T-helper 1 cell treated with Interleukin-12 subunit alpha and Interleukin-12 subunit beta and Interleukin-4 antibody, amounts not matched to agents 30 μg/mL and 1 μg/mL, for 36 hours (primary cell): Measurements from ENCODE around the gene ZNF700.
"Not testable (repeated sequence)": the region's sequence is repeated elsewhere in the genome, so short reads cannot be mapped to it uniquely, and the experiment has no call there.

Experiments used
- H3K27ac Mint-ChIP-seq: one replicate; pipeline ENCODE4 v1.8.0; 2021; ENCODE audit warnings: mild to moderate bottlenecking, mixed read lengths
- H3K27me3 Mint-ChIP-seq: one replicate; pipeline ENCODE4 v1.8.0; 2021; ENCODE audit warnings: low read depth, mixed read lengths
- H3K36me3 Mint-ChIP-seq: one replicate; pipeline ENCODE4 v1.8.0; 2021; ENCODE audit warnings: low read depth, mixed read lengths
- H3K4me1 Mint-ChIP-seq: one replicate; pipeline ENCODE4 v1.8.0; 2021; ENCODE audit warnings: low read depth, mixed read lengths
- H3K4me3 Mint-ChIP-seq: one replicate; pipeline ENCODE4 v1.8.0; 2021; ENCODE audit warnings: mild to moderate bottlenecking, moderate library complexity, mixed read lengths
- H3K9me3 Mint-ChIP-seq: one replicate; pipeline ENCODE4 v1.8.0; 2021; ENCODE audit warnings: mixed read lengths

Gene ZNF700

DNA sequence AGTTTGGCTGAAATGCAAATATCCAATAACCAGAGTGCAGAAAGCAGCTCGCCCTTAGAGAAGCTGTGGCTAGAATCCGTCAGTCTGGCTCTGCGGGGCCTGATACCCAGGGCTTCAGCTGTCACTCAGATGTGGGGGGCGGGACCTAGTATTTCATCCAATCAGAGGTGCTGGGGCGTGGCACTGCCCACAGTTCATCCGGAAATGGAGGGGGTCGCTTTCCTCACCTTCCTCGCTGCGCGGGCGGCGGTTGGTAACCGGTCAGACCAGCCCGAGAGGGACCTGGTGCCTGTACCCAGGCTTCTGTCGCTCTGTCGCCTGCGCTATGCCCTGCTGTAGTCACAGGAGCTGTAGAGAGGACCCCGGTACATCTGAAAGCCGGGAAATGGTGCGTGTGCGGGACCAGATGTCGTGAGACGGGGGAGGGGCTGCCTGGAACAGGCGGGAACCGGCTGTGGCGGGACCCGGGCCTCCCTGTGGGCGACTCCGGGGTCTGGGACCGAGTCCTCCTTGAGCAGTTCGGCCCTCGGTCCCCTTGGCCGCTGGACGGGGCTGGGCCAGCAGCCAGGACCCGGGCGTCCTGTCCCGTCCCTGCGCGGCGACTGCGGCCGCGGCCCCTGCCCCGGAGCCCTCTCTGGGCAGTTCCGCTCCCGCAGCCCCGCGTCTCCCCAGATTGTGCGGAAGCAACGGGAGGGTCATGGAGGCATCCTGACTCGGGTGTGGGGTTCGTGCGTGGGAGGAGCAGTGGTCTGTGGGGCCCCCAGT is at the start of gene ZNF700:
ZNF700 (plus strand) TSS at position 222 of the 765 bp plus-strand sequence; CDS start at position 326, 104 bp downstream.
- H3K27me3 Mint-ChIP-seq = no peaks in the 10 kb centered on the region
- H3K27ac Mint-ChIP-seq = peak within 1 kb of the TSS; percentile 95
- H3K4me1 Mint-ChIP-seq = peaks cover 31% of the 10 kb centered on the region
- H3K4me3 Mint-ChIP-seq = peak within 1 kb of the TSS; percentile 91
- peaks cover 19% of the 10 kb centered on the region for H3K9me3 Mint-ChIP-seq
- peaks cover 35% of the 10 kb centered on the region for H3K36me3 Mint-ChIP-seq

DNA sequence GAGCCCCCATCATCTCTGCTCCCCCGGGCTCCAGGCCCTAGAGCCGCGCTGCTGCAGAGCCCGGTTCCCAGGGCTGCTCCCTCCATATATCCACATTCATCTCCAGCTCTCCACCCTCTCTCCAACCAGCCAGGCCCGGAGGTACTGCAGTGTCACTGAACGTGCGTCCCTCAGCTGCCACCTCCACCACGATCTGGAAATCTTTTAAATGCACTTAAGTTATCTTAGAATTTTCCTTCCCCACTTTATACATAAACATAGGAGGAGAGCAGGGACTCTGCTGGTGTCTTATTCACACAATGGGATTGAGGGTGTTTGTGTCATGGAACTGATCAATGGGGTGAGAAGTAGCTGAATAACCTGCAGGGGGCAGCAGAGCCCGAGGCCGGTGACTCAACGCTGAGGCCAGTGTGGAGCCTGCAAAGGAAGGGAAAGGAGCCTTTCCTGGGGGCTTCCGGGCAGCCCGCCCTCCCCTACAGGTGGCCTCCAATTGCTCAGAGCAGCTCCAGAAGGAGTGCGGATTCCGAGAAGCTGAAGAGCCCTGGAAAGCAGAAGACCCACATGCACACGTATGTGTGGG is 45.1 kb upstream of the ZNF700 start:
- H3K27ac Mint-ChIP-seq, H3K27me3 Mint-ChIP-seq, H3K4me1 Mint-ChIP-seq, H3K36me3 Mint-ChIP-seq, H3K4me3 Mint-ChIP-seq: not testable (repeated sequence)
- H3K9me3 Mint-ChIP-seq = peaks cover 11% of the 10 kb centered on the region

DNA sequence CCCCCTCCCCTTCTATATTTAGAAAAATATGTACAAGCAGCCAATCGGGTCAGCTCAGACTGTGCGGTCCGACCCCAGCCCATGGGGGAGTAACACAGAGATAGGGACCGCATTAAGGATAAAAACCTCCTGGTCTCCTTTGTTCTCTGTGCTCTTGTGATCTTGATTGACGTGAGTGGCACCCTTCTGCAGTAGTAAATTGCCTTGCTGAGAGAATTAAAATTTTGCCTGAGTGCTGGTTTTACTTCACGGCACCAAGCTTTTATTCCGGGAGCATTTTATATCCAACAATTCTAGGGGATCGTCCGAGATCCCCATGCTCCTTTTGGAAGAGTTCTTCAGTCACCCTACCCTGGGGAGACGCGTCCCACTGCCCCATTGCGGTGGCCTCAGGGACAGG is 44.3 kb upstream of the ZNF700 start:
- Mint-ChIP-seq H3K9me3 (peaks cover 7% of the 10 kb centered on the region), H3K27ac (no peak overlapping the region), H3K36me3 (no peaks in the 10 kb centered on the region), H3K27me3 (no peaks in the 10 kb centered on the region), H3K4me3 (no peak overlapping the region), H3K4me1 (no peaks in the 10 kb centered on the region)

DNA sequence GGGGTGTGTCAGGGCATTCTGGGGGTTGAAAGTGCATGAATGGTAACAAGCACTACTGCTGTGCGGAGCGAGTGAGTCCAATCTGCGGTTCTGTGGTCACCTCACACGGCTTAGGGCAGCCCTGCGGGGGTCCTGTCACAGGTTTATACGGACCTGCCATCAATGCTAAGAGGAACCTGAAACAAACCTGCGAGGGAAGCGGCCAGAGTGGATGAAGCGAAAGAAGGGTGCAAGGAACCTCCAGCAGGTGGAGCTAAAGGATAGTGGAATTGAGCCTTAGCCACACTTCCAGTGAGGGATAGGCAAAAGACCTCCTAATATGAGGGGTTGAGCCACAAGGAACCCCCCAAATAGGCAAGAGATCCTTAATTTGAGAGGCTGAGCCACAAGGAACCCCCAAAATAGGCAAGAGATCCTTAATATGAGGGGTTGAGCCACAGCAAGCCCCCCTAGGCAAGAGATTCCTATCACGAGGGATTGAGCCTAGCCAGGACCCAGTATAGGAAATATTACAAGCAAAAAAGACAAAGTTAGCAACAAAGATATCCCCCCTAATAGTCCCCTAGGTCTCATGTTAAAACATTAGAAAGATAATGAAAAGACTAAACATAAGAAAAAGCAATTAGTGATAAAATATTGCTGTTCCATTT is 43.6 kb upstream of the ZNF700 start:
- peaks cover 5% of the 10 kb centered on the region for H3K9me3 Mint-ChIP-seq
- no peak overlapping the region for H3K4me3 Mint-ChIP-seq

GRCh38 chr19:11882606-11883005 is 42.3 kb upstream of the ZNF700 start:
- H3K27ac Mint-ChIP-seq = no peak overlapping the region
- no peak overlapping the region for H3K4me3 Mint-ChIP-seq
- no peaks in the 10 kb centered on the region for H3K4me1 Mint-ChIP-seq
- no peaks in the 10 kb centered on the region for H3K36me3 Mint-ChIP-seq
- peaks cover 5% of the 10 kb centered on the region for H3K9me3 Mint-ChIP-seq
- H3K27me3 Mint-ChIP-seq = no peaks in the 10 kb centered on the region

More for the DNA sequence above, 43.6 kb upstream of the ZNF700 start:
- no peaks in the 10 kb centered on the region for H3K4me1 Mint-ChIP-seq
- no peak overlapping the region for H3K27ac Mint-ChIP-seq
- no peaks in the 10 kb centered on the region for H3K36me3 Mint-ChIP-seq
- H3K27me3 Mint-ChIP-seq = no peaks in the 10 kb centered on the region

GRCh38 chr19:11887234-11887610 is 37.7 kb upstream of the ZNF700 start:
- Mint-ChIP-seq H3K4me3 (peak overlapping the region; percentile 84), H3K36me3 (peaks cover 3% of the 10 kb centered on the region), H3K9me3 (peaks cover 24% of the 10 kb centered on the region), H3K27ac (no peak overlapping the region), H3K27me3 (no peaks in the 10 kb centered on the region), H3K4me1 (peaks cover 10% of the 10 kb centered on the region)

DNA sequence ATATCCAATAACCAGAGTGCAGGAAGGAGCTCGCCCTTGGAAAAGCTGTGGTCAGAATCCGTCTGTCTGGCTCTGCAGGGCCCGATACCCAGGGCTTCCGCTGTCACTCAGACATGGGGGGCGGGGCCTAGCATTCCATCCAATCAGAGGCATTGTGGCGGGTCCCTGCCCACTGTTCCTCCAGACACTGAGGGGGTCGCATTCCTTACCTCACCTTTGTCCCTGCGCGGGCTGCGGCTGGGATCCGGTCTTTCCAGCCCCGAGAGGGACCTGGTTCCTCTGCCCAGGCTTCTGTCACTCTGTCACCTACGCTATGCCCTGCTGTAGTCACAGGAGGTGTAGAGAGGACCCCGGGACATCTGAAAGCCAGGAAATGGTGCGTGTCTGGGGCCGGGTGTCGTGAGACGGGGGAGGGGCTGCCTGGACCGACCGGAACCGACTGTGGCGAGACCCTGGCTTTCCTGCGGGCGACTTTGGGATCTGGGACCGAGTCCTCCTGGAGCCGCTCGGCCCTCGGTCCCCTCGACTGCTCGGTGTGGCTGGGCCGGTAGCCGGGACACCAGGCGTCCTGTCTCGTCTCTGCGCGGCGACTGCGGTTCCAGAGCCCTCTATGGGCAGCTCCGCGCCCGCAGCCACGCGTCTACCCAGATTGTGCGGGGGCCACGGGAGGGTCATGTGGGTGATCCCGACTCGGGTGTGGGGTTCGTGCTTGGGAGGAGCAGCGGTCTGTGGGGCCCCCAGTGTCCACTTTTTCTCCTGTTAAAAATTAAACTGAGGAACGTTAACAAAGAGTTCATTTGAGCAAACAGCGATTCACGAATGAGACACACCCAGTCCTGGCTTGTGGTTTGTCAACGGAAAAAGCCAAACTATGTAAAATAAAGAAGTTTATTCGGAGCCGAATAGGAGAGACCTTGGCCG is 37.0 kb upstream of the ZNF700 start, which contains the start of gene ZNF69:
ZNF69 (plus strand) TSS at position 172 of the 921 bp plus-strand sequence; CDS start at position 314, 142 bp downstream.
- no peaks in the 10 kb centered on the region for H3K27me3 Mint-ChIP-seq
- H3K27ac Mint-ChIP-seq = peak within 1 kb of the TSS; percentile 69
- H3K9me3 Mint-ChIP-seq = peaks cover 24% of the 10 kb centered on the region
- peaks cover 10% of the 10 kb centered on the region for H3K4me1 Mint-ChIP-seq
- H3K4me3 Mint-ChIP-seq = peak within 1 kb of the TSS; percentile 84
- H3K36me3 Mint-ChIP-seq = peaks cover 3% of the 10 kb centered on the region

- not testable (repeated sequence) for H3K4me1 Mint-ChIP-seq, H3K4me3 Mint-ChIP-seq, H3K36me3 Mint-ChIP-seq, H3K27ac Mint-ChIP-seq, H3K27me3 Mint-ChIP-seq
- peaks cover 38% of the 10 kb centered on the region for H3K9me3 Mint-ChIP-seq
These were observed 35.0 kb upstream of the ZNF700 start for GRCh38 chr19:11889901-11890300.

DNA sequence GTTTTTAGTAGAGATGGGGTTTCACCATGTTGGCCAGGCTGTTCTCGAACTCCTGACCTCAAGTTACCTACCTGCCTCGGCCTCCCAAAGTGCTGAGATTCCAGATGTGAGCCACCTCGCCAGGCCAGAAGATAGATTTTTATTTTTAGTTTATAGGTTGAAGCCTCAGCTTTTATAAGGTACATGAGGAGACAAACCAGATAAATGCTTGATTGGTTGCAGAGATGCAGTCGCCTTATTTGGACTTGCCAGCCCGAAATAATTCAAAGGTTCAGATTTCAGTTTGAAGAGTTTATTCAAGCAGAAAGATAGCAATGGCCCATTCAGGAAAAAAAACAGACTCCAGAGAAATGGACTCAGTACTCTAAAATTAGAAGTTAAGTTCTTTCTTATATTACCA is 34.3 kb upstream of the ZNF700 start:
- H3K4me1 Mint-ChIP-seq = peaks cover 10% of the 10 kb centered on the region
- H3K4me3 Mint-ChIP-seq = no peak overlapping the region
- peaks cover 3% of the 10 kb centered on the region for H3K36me3 Mint-ChIP-seq
- peaks cover 44% of the 10 kb centered on the region for H3K9me3 Mint-ChIP-seq
- H3K27ac Mint-ChIP-seq = no peak overlapping the region
- no peaks in the 10 kb centered on the region for H3K27me3 Mint-ChIP-seq

GRCh38 chr19:11894851-11895250 is 30.1 kb upstream of the ZNF700 start:
- Mint-ChIP-seq H3K4me3 (no peak overlapping the region), H3K4me1 (no peaks in the 10 kb centered on the region), H3K9me3 (peaks cover 45% of the 10 kb centered on the region), H3K27ac (no peak overlapping the region), H3K36me3 (no peaks in the 10 kb centered on the region), H3K27me3 (no peaks in the 10 kb centered on the region)

GRCh38 chr19:11902228-11902627 is 22.7 kb upstream of the ZNF700 start:
- Mint-ChIP-seq H3K36me3 (peaks cover 7% of the 10 kb centered on the region), H3K4me3 (no peak overlapping the region), H3K4me1 (no peaks in the 10 kb centered on the region), H3K9me3 (peaks cover 62% of the 10 kb centered on the region), H3K27me3 (no peaks in the 10 kb centered on the region), H3K27ac (no peak overlapping the region)

DNA sequence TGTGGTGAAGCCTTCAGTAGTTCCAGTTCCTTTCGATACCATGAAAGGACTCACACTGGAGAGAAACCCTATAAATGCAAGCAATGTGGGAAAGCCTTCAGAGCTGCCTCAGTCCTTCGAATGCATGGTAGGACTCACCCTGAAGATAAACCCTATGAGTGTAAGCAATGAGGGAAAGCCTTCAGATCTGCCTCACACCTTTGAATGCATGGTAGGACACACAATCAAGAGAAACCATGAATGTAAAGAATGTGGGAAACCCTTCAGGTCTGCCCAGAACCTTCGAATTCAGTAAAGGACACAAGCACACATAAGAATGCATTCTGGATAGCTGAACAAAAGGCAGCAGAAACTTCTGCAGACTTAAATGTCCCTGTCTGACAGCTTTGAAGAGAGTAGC is 19.0 kb upstream of the ZNF700 start:
- H3K27me3 Mint-ChIP-seq = no peaks in the 10 kb centered on the region
- H3K9me3 Mint-ChIP-seq = peaks cover 66% of the 10 kb centered on the region
- H3K36me3 Mint-ChIP-seq = peaks cover 7% of the 10 kb centered on the region
- H3K27ac Mint-ChIP-seq = no peak overlapping the region
- H3K4me3 Mint-ChIP-seq = no peak overlapping the region
- H3K4me1 Mint-ChIP-seq = no peaks in the 10 kb centered on the region

GRCh38 chr19:11911937-11912336 is 13.0 kb upstream of the ZNF700 start:
- H3K9me3 Mint-ChIP-seq = peaks cover 52% of the 10 kb centered on the region
- not testable (repeated sequence) for H3K36me3 Mint-ChIP-seq, H3K4me3 Mint-ChIP-seq, H3K27ac Mint-ChIP-seq, H3K4me1 Mint-ChIP-seq, H3K27me3 Mint-ChIP-seq

GRCh38 chr19:11914417-11915051 is 10.4 kb upstream of the ZNF700 start:
- H3K27me3 Mint-ChIP-seq, H3K4me3 Mint-ChIP-seq, H3K36me3 Mint-ChIP-seq, H3K27ac Mint-ChIP-seq, H3K4me1 Mint-ChIP-seq: not testable (repeated sequence)
- H3K9me3 Mint-ChIP-seq = peaks cover 38% of the 10 kb centered on the region
